ENCODE results near the gene PRPF39.

The PRPF39 gene

GRCh38 chr14:45118594-45118993 is 34.7 kb downstream of the PRPF39 start:
- no peak overlapping the region for H3K4me3 ChIP-seq (ENCODE audit: low read depth in 1 of 2, low read length in 2 of 2)
- H3K27me3 ChIP-seq (ENCODE audit: low read depth, low read length) = no peaks in the 10 kb centered on the region
- no peak overlapping the region for H3K27ac ChIP-seq (ENCODE audit: low read length)
- peaks cover 59 to 68% of the 10 kb centered on the region in 2 donors for H3K36me3 ChIP-seq (ENCODE audit: control insufficient read depth in 1 of 2, insufficient read depth in 2 of 2, low read length in 2 of 2)
- H3K9me3 ChIP-seq (ENCODE audit: control insufficient read depth in 1 of 2, low read length in 2 of 2) = no peaks in the 10 kb centered on the region
- no peaks in the 10 kb centered on the region for H3K4me1 ChIP-seq (ENCODE audit: control insufficient read depth in 1 of 2, insufficient read depth in 2 of 2, low read length in 2 of 2)

DNA sequence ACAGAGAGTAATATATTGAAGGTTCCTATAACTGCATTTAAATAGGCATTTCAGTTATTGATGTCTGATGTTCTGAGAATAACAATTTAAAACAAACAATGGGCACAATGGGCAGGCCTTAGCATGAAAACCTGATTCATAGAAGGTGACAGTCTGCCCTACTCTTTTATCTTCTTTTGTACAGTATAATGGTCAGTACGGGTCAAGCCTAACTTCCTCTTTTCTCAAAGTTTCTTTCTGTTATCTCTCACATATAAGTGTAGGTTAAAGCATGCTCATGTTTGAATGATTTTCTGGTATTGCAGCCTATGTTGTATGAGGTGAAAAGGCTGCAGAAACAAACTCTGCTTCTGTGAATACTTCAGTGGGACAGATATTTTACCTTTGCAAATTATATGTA is 36.2 kb downstream of the PRPF39 start:
- H3K27me3 ChIP-seq (ENCODE audit: low read depth, low read length) = no peaks in the 10 kb centered on the region
- H3K9me3 ChIP-seq (ENCODE audit: control insufficient read depth in 1 of 2, low read length in 2 of 2) = no peaks in the 10 kb centered on the region
- H3K36me3 ChIP-seq (ENCODE audit: control insufficient read depth in 1 of 2, insufficient read depth in 2 of 2, low read length in 2 of 2) = peaks cover 53 to 70% of the 10 kb centered on the region in 2 donors

GRCh38 chr14:45123271-45123670 is 39.4 kb downstream of the PRPF39 start:
- H3K4me1 ChIP-seq (ENCODE audit: control insufficient read depth in 1 of 2, insufficient read depth in 2 of 2, low read length in 2 of 2) = no peaks in the 10 kb centered on the region
- no peaks in the 10 kb centered on the region for H3K27me3 ChIP-seq (ENCODE audit: low read depth, low read length)
- H3K9me3 ChIP-seq (ENCODE audit: control insufficient read depth in 1 of 2, low read length in 2 of 2) = no peaks in the 10 kb centered on the region
- no peak overlapping the region for H3K27ac ChIP-seq (ENCODE audit: low read length)
- peaks cover 32 to 48% of the 10 kb centered on the region in 2 donors for H3K36me3 ChIP-seq (ENCODE audit: control insufficient read depth in 1 of 2, insufficient read depth in 2 of 2, low read length in 2 of 2)
- H3K4me3 ChIP-seq (ENCODE audit: low read depth in 1 of 2, low read length in 2 of 2) = no peak overlapping the region

More for the DNA sequence above, 36.2 kb downstream of the PRPF39 start:
- Histone ChIP-seq H3K27ac (ENCODE audit: low read length) (no peak overlapping the region), H3K4me3 (ENCODE audit: low read depth in 1 of 2, low read length in 2 of 2) (no peak overlapping the region), H3K4me1 (ENCODE audit: control insufficient read depth in 1 of 2, insufficient read depth in 2 of 2, low read length in 2 of 2) (no peaks in the 10 kb centered on the region)

GRCh38 chr14:45125754-45126153 is 41.8 kb downstream of the PRPF39 start:
- H3K4me3 ChIP-seq (ENCODE audit: low read depth in 1 of 2, low read length in 2 of 2) = no peak overlapping the region
- H3K27me3 ChIP-seq (ENCODE audit: low read depth, low read length) = no peaks in the 10 kb centered on the region
- H3K4me1 ChIP-seq (ENCODE audit: control insufficient read depth in 1 of 2, insufficient read depth in 2 of 2, low read length in 2 of 2) = no peaks in the 10 kb centered on the region
- no peak overlapping the region for H3K27ac ChIP-seq (ENCODE audit: low read length)
- H3K9me3 ChIP-seq (ENCODE audit: control insufficient read depth in 1 of 2, low read length in 2 of 2) = no peaks in the 10 kb centered on the region
- peaks cover 13 to 33% of the 10 kb centered on the region in 2 donors for H3K36me3 ChIP-seq (ENCODE audit: control insufficient read depth in 1 of 2, insufficient read depth in 2 of 2, low read length in 2 of 2)

- peaks cover 0 to 5% of the 10 kb centered on the region in 2 donors for H3K4me1 ChIP-seq (ENCODE audit: control insufficient read depth in 1 of 2, insufficient read depth in 2 of 2, low read length in 2 of 2)
- H3K36me3 ChIP-seq (ENCODE audit: control insufficient read depth in 1 of 2, insufficient read depth in 2 of 2, low read length in 2 of 2) = peaks cover under 1 to 12% of the 10 kb centered on the region in 2 donors
Observed at GRCh38 chr14:45128963-45129629, 45.2 kb downstream of the PRPF39 start.

DNA sequence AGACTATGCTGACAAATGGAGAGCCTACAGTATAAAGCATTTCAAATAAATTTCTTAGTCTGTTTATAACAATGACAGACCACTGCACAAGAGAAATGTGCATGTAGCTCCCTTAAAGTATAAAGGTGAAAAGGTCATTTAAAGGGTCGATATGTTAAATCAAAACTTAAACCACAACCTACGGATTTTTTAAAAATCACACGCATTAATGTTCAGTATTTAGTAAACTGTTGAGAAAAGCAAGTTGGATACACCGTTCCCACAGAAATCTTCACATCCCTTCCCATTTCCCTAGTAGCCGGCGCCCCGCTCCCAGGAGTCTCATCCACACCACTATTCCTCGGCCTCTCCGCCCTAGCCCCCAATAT is 49.8 kb downstream of the PRPF39 start:
- H3K4me1 ChIP-seq (ENCODE audit: control insufficient read depth in 1 of 2, insufficient read depth in 2 of 2, low read length in 2 of 2) = peaks cover 10 to 22% of the 10 kb centered on the region in 2 donors
- peaks cover 0 to 4% of the 10 kb centered on the region in 2 donors for H3K36me3 ChIP-seq (ENCODE audit: control insufficient read depth in 1 of 2, insufficient read depth in 2 of 2, low read length in 2 of 2)
- peak overlapping the region; percentile 96 to 98 for H3K4me3 ChIP-seq (ENCODE audit: low read depth in 1 of 2, low read length in 2 of 2)
- H3K27ac ChIP-seq (ENCODE audit: low read length) = peak overlapping the region; percentile 87
- H3K27me3 ChIP-seq (ENCODE audit: low read depth, low read length) = no peaks in the 10 kb centered on the region
- H3K9me3 ChIP-seq (ENCODE audit: control insufficient read depth in 1 of 2, low read length in 2 of 2) = no peaks in the 10 kb centered on the region

More at GRCh38 chr14:45128963-45129629, 45.2 kb downstream of the PRPF39 start:
- Histone ChIP-seq H3K27ac (ENCODE audit: low read length) (no peak overlapping the region), H3K4me3 (ENCODE audit: low read depth in 1 of 2, low read length in 2 of 2) (no peak overlapping the region), H3K9me3 (ENCODE audit: control insufficient read depth in 1 of 2, low read length in 2 of 2) (no peaks in the 10 kb centered on the region), H3K27me3 (ENCODE audit: low read depth, low read length) (no peaks in the 10 kb centered on the region)

- H3K9me3 ChIP-seq (ENCODE audit: control insufficient read depth in 1 of 2, low read length in 2 of 2) = no peaks in the 10 kb centered on the region
- H3K36me3 ChIP-seq (ENCODE audit: control insufficient read depth in 1 of 2, insufficient read depth in 2 of 2, low read length in 2 of 2) = peaks cover 0 to 2% of the 10 kb centered on the region in 2 donors
- peak within 1 kb of the TSS; percentile 95 for H3K27ac ChIP-seq (ENCODE audit: low read length)
- H3K27me3 ChIP-seq (ENCODE audit: low read depth, low read length) = no peaks in the 10 kb centered on the region
- peaks cover 10 to 22% of the 10 kb centered on the region in 2 donors for H3K4me1 ChIP-seq (ENCODE audit: control insufficient read depth in 1 of 2, insufficient read depth in 2 of 2, low read length in 2 of 2)
- H3K4me3 ChIP-seq (ENCODE audit: low read depth in 1 of 2, low read length in 2 of 2) = peak within 1 kb of the TSS; percentile 96 to 98
Observed at GRCh38 chr14:45134051-45134958, 50.4 kb downstream of the PRPF39 start, which contains the start of gene FKBP3. Gene FKBP3, minus strand, starts transcription at chr14:45134481. Its CDS starts 25 bp downstream, at chr14:45134456.

GRCh38 chr14:45135156-45135555 is 51.2 kb downstream of the PRPF39 start:
- no peaks in the 10 kb centered on the region for H3K27me3 ChIP-seq (ENCODE audit: low read depth, low read length)
- H3K9me3 ChIP-seq (ENCODE audit: control insufficient read depth in 1 of 2, low read length in 2 of 2) = no peaks in the 10 kb centered on the region
- H3K4me1 ChIP-seq (ENCODE audit: control insufficient read depth in 1 of 2, insufficient read depth in 2 of 2, low read length in 2 of 2) = peaks cover 10 to 22% of the 10 kb centered on the region in 2 donors
- H3K36me3 ChIP-seq (ENCODE audit: control insufficient read depth in 1 of 2, insufficient read depth in 2 of 2, low read length in 2 of 2) = no peaks in the 10 kb centered on the region
- H3K4me3 ChIP-seq (ENCODE audit: low read depth in 1 of 2, low read length in 2 of 2) = peak overlapping the region; percentile 96 to 98
- H3K27ac ChIP-seq (ENCODE audit: low read length) = peak overlapping the region; percentile 95

DNA sequence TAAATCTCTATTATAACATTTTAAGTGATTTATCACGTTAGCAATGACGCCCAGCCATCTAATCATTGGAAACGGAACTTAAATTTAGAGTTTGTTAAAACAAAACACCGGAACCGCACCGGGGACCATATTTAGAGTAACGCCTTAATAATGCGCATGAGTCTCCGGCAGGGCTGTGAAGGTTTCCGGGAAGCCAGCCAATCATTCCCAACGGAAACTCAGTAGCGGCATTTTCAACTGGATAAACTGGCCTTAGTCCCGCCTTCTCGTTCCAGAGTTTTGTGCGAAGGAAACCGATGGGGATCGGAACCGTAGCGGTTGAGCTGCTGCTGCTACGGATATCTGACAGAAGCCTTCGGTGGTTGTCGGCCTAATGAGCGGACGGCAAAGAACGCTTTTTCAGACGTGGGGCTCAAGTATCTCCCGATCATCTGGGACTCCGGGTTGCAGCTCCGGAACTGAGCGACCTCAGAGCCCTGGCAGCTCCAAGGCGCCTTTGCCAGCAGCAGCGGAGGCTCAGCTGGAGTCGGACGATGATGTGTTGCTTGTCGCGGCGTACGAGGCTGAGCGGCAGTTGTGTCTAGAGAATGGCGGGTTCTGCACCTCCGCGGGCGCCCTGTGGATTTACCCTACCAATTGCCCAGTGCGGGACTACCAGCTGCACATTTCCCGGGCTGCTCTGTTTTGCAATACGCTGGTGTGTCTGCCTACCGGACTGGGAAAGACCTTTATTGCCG is 51.9 kb downstream of the PRPF39 start, which contains the start of gene FANCM:
Gene FANCM, plus strand, starts transcription at position 272 of the 737 bp plus-strand sequence. Its CDS starts 102 bp downstream, at position 374.
- no peaks in the 10 kb centered on the region for H3K36me3 ChIP-seq (ENCODE audit: control insufficient read depth in 1 of 2, insufficient read depth in 2 of 2, low read length in 2 of 2)
- no peaks in the 10 kb centered on the region for H3K9me3 ChIP-seq (ENCODE audit: control insufficient read depth in 1 of 2, low read length in 2 of 2)
- H3K4me1 ChIP-seq (ENCODE audit: control insufficient read depth in 1 of 2, insufficient read depth in 2 of 2, low read length in 2 of 2) = peaks cover 10 to 22% of the 10 kb centered on the region in 2 donors
- H3K4me3 ChIP-seq (ENCODE audit: low read depth in 1 of 2, low read length in 2 of 2) = peak within 1 kb of the TSS; percentile 96 to 98
- no peaks in the 10 kb centered on the region for H3K27me3 ChIP-seq (ENCODE audit: low read depth, low read length)
- peak within 1 kb of the TSS; percentile 95 for H3K27ac ChIP-seq (ENCODE audit: low read length)

GRCh38 chr14:45136399-45136798 is 52.5 kb downstream of the PRPF39 start:
- Histone ChIP-seq H3K9me3 (ENCODE audit: control insufficient read depth in 1 of 2, low read length in 2 of 2) (no peaks in the 10 kb centered on the region), H3K27me3 (ENCODE audit: low read depth, low read length) (no peaks in the 10 kb centered on the region), H3K4me3 (ENCODE audit: low read depth in 1 of 2, low read length in 2 of 2) (peak overlapping the region; percentile 96 to 98), H3K4me1 (ENCODE audit: control insufficient read depth in 1 of 2, insufficient read depth in 2 of 2, low read length in 2 of 2) (peaks cover 10 to 22% of the 10 kb centered on the region in 2 donors), H3K36me3 (ENCODE audit: control insufficient read depth in 1 of 2, insufficient read depth in 2 of 2, low read length in 2 of 2) (no peaks in the 10 kb centered on the region), H3K27ac (ENCODE audit: low read length) (no peak overlapping the region)
